22Rv1 (cell line): Measurements from ENCODE around the gene NCKAP5.

Experiments
- H3K27ac ChIP-seq: fragments of 450-650 bp; 2 replicates; pipeline ENCODE4 v1.5.1; 2017
- ZFX ChIP-seq: fragments of 450-650 bp; IDR thresholded peaks from 2 replicates; pipeline ENCODE4 v1.6.1; 2017; ENCODE audit warnings: antibody characterized with exemption, borderline replicate concordance
- TF ChIP-seq, protein P1 (sequence below): fragments of 450-650 bp; IDR thresholded peaks from 2 replicates; pipeline ENCODE4 v1.5.1; 2017; ENCODE audit warnings: mild to moderate bottlenecking

The NCKAP5 gene

DNA sequence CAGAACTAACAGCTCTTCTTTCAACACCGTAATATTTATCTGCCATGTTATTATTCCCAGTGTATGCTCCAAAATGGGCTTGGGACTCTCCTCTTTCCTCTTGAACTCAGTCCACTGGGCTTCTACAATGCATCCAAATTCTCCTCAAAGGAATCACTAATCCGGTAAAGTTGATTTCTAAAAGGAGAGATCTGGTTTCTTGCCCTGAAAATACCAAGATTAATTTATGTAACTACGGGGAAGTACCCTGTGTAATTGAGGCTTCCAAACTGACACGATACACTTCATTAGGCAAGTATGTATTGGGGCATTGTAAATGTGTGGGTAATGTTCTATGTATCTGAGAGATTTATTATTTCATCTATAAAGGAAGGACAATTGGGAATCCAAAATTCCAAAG is 5.7 kb downstream of the NCKAP5 start:
- TF ChIP-seq, protein P1, sequence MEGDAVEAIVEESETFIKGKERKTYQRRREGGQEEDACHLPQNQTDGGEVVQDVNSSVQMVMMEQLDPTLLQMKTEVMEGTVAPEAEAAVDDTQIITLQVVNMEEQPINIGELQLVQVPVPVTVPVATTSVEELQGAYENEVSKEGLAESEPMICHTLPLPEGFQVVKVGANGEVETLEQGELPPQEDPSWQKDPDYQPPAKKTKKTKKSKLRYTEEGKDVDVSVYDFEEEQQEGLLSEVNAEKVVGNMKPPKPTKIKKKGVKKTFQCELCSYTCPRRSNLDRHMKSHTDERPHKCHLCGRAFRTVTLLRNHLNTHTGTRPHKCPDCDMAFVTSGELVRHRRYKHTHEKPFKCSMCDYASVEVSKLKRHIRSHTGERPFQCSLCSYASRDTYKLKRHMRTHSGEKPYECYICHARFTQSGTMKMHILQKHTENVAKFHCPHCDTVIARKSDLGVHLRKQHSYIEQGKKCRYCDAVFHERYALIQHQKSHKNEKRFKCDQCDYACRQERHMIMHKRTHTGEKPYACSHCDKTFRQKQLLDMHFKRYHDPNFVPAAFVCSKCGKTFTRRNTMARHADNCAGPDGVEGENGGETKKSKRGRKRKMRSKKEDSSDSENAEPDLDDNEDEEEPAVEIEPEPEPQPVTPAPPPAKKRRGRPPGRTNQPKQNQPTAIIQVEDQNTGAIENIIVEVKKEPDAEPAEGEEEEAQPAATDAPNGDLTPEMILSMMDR, result no peak
- no peak for TF ChIP-seq ZFX
- H3K27ac ChIP-seq, result no peak overlapping the region

DNA sequence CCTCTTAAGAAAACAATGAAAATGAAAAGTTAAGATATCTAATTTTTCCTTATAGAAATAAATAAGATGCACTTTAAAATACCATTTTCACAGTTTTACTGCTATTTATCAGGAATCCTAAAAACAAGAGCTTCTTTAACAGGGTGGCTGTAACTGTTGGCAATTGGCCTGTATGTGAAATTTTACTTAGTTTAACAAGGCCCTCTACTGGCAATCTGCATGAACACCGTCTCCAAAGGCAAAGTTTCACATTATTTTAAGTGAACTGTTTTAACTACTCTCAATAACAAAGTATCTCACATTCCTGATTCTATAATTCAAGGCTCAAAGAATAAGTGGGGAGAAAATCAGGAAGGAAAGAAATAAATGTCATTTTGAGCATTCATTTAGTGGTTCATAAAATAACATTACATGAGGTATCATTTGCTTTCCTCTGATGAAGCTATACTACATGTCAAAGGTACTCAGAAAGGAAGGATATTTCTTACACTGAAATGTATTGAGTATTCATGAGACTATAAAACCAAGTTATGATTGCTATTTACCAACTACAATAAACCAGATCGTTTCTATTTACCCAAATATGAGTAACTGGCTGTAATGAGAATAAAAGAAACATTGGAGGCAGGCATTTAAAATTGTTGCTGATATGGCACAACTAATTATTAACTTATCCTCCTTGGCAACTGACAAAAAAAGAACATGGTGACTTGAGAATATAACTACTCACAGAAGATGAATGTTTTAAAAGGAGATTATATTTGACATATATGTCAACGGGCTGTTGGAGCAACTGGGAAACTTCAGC is 7.0 kb downstream of the NCKAP5 start:
- no peak overlapping the region for H3K27ac ChIP-seq
- TF ChIP-seq ZFX, result no peak
- TF ChIP-seq, protein P1, result peak; percentile 43

DNA sequence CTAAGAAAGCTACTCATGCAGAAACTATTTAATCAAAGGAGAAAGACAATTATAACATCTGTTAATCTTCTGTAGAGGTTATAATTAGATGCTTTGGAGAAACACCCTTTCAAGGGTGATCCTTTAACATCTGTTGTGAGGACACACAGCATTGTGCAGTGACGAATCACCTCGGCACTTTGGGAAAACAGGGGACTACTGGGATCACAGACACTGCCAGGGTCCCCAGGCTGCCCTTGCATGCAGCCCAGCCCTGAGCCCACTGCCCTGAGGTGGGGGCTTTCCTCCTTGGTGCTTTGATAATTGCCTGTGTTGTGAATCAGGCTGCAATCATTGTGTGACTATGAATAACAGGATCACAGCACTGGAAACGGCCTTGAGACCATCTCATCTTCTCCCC is 10.6 kb downstream of the NCKAP5 start:
- no peak overlapping the region for H3K27ac ChIP-seq
- no peak for TF ChIP-seq ZFX
- TF ChIP-seq, protein P1, result no peak

DNA sequence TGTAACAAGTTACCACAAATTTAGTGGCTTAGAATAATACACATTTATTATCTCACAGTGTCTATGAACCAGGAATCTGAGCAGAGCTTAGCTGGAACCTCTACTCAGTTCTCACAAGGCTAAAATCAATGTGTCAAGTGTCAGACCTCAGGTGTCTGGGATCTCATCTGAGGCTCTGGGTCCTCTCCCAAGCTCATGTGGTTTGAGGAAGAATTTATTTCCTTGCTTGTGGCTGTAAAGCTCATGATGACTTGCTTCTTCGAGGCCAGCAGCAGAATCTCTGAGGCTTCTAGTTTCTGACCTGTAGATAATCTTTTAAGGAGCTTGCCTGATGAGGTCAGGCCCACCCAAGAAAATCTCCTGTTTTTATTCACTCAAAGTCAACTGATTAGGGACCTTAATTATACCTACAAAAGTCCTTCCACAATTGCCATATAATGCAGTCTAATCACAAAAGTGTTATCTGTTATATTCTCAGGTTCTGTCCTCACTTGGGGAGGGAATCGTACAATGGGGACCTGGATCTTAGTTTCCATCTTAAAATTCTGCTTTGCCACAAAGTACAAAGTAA is 14.3 kb downstream of the NCKAP5 start:
- TF ChIP-seq, protein P1, result no peak
- TF ChIP-seq ZFX, result no peak
- H3K27ac ChIP-seq, result no peak overlapping the region

DNA sequence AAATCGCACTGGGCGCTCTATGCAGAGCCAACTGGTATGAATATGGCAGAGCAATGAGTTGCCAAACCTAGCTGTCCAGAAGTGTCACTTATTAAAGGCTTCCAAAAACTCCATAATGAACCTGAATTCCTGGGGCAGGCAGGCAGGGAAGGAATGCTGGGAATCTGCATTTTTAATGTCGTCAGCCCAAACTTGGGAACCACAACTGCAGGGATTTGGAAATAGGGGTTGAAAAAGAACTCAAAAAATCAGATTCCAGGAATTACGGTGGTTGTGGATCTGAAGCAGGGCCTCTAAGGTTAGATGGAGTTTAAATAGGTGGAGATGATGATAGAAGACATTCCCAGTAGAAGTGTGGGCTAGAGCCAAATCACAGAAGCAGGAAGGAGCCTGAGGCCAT is 15.0 kb downstream of the NCKAP5 start:
- H3K27ac ChIP-seq, result no peak overlapping the region
- TF ChIP-seq, protein P1, result no peak
- no peak for TF ChIP-seq ZFX

DNA sequence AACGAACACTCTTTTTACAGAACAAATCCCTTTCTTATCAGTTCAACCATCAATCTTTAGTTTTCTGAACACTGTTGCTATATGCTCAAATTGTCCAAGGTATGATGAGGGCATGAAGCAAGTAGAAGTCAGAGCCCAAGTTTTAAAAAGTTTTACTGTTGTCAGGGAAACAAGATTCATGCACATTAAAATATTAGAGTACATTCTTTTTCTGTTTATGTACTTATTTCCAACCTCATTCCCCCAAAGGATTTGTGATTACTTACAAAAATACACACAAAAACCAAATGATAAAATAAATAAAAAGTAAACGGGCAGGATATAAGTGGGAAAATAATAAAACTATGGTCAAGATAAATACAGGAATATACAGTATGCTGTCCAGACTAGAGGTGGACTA is 15.4 kb downstream of the NCKAP5 start:
- no peak overlapping the region for H3K27ac ChIP-seq

More for the DNA sequence above, 15.4 kb downstream of the NCKAP5 start:
- no peak for TF ChIP-seq ZFX
- TF ChIP-seq, protein P1, result no peak
